Measurements from ENCODE around the gene DAPK2. TPM values are rescaled to one million over a fixed set of nuclear protein-coding genes. Genes with fewer than 3 reads are reported as not detected.

Gene DAPK2
- total and polyA plus RNA-seq, 2 of the 13 experiments (the other 11 are each of a cell fraction or from before 2014, with no cell fraction given): 0.33 to 0.63 TPM

GRCh38 chr15:63891079-63891767 lies 155.1 kb downstream of the DAPK2 start (continued):
- no peak for TF ChIP-seq ZNF333 (CRISPR knock-in tag; IDR thresholded peaks at IDR 0.05; ENCODE audit: borderline replicate concordance)
- no peak for TF ChIP-seq AKNA (CRISPR knock-in tag; IDR thresholded peaks at IDR 0.05; ENCODE audit: borderline replicate concordance)
- TF ChIP-seq TAF15 (IDR thresholded peaks at IDR 0.05; ENCODE audit: low read depth, low read length, poor library complexity, severe bottlenecking): no peak
- TF ChIP-seq ZNF280D (CRISPR knock-in tag; IDR thresholded peaks at IDR 0.05): no peak
- TF ChIP-seq NFYC (CRISPR knock-in tag; IDR thresholded peaks at IDR 0.05): no peak
- TF ChIP-seq ZNF687 (CRISPR knock-in tag; IDR thresholded peaks at IDR 0.05): peak; percentile 54
- TF ChIP-seq ZNF383 (CRISPR knock-in tag; IDR thresholded peaks at IDR 0.05; ENCODE audit: borderline replicate concordance): no peak
- TF ChIP-seq ZFP36L1 (CRISPR knock-in tag; IDR thresholded peaks at IDR 0.05): no peak
- TF ChIP-seq RXRB (CRISPR knock-in tag; IDR thresholded peaks at IDR 0.05; ENCODE audit: borderline replicate concordance): 0 out of 2 replicates have a peak, but pooled peaks have one; percentile 46
- no peak for TF ChIP-seq REXO4 (CRISPR knock-in tag; IDR thresholded peaks at IDR 0.05; ENCODE audit: borderline replicate concordance)
- no peak for TF ChIP-seq ZNF572 (CRISPR knock-in tag; IDR thresholded peaks at IDR 0.05)
- TF ChIP-seq NONO (IDR thresholded peaks at IDR 0.05): no peak
- no peak for TF ChIP-seq NONO (CRISPR knock-in tag; conservative IDR thresholded peaks at IDR 0.05)

Measured in HepG2 (cell line).